HG02623 (cell line): ENCODE results near the gene SOX13.

Experiments used
- ATAC-seq: cut with Tn5 transposase; IDR thresholded peaks from one replicate; pipeline ENCODE4 v1.9.1; 2021; ENCODE audit warnings: moderate library complexity; ENCODE audit not compliant: unreplicated experiment

The SOX13 gene

DNA sequence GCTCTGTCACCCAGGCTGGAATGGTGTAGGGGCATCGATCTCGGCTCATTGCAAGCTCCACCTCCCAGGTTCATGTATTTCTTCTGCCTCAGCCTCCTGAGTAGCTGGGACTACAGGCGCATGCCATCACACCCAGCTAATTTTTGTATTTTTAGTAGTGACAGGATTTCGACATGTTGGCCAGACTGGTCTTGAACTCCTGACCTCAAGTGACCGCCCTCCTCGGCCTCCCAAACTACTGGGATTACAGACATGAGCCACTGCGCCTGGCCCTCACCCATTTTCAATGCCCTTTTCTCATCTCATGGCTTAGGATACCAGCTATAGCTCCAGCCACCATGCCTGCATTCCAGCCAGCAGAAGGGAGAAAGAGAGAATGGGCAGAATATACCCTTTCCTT lies 12.9 kb upstream of the SOX13 start:
- ATAC-seq: no peak

DNA sequence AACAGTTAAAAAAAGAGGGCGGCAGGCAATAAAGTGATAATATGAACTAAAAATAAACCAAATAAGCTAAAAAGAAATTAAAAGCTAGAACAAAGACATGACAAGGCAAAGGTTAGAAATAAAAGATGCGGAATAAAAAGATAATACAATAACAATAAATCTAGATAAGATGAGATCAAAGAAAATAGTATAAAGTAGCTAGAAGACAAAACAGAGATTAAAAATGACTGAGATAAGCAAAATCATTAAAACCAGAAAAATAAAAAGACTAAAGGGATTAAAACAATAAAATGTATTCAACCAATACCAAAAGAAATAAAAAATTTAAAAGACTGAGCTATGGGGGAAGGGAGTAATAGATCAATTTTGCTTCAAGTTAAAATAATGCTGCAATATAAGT lies 10.8 kb upstream of the SOX13 start:
- no peak for ATAC-seq

DNA sequence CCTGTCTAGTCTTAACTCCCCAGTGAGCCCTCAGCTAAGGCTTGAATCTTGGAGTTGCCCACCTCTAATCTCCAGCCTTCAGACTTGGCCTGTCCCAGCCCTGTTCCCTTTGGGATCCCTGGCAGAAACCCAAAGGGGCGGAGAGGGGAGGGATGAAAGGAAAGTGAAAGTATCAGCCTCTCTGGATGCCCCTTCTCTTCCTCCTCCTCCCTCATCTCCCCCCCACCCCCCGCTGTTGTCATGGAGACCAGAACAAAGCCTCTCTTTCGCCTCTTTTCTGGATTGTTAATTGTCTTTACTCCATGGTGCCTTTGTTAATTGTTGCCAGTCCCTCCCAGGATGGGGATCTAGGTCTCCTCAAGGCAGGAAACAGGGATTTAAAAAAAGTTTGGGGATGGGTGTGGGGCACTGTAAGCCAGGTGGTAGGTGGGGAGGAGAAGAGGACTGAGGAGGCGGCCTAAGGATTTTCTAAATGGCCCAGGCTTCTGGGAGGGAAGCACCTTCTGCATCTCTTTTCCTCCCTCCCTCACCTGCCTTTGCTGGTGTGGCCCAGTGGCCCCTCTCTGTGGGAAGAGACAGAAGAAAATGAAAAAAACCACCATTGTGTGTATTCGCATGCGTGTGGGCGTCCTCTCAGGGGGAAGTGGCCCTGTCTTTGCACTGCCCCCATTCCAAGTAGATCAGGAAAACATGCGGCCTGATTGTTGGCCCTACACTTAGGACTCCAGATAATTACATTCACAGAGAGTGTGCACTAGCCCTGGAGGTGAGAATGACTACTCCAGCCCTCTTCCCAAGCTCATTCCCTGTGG lies 7.5 kb upstream of the SOX13 start:
- no peak for ATAC-seq

GRCh38 chr1:204065986-204066300 lies 7.0 kb upstream of the SOX13 start:
- ATAC-seq: no peak

- no peak for ATAC-seq
These were observed 5.0 kb upstream of the SOX13 start for GRCh38 chr1:204067935-204068334.

DNA sequence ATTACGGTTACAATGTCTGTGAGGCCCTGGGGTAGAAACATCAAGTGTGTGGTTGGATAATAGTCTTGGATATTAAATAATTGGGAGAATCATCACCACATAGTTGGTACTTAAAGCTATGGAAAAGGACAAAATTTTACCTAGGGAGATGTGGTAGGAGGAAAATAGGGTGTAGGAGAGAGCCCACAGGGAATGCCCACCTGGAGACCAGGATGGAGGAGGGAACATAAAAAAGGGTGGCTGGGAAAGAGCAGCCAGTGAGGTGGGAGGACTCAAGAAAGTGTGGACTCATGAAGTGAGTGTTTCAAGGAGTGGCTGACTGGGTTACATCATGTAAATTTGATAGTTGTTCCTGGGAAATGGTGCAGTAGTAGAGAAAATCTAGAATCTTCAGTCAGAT lies 3.0 kb upstream of the SOX13 start:
- ATAC-seq: no peak

DNA sequence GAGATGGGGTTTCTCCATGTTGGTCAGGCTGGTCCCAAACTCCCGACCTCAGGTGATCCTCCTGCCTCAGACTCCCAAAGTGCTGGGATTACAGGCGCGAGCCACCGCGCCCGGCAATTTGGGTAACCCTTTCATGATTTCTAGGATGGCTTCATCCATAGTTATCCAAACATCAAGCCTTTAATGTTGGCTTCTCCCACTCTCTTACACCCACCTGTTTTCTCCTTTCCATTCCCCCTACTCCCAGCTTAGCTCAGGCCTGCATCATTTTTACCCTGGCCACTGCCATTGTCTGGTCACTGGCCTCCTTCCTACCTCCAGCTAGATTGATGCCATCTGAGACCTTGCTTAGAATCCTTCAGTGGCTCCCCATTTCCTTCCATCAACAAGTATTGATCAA lies 2.0 kb upstream of the SOX13 start:
- no peak for ATAC-seq

- no peak for ATAC-seq
These were observed 940 bp downstream of the SOX13 start for GRCh38 chr1:204073837-204074273.

DNA sequence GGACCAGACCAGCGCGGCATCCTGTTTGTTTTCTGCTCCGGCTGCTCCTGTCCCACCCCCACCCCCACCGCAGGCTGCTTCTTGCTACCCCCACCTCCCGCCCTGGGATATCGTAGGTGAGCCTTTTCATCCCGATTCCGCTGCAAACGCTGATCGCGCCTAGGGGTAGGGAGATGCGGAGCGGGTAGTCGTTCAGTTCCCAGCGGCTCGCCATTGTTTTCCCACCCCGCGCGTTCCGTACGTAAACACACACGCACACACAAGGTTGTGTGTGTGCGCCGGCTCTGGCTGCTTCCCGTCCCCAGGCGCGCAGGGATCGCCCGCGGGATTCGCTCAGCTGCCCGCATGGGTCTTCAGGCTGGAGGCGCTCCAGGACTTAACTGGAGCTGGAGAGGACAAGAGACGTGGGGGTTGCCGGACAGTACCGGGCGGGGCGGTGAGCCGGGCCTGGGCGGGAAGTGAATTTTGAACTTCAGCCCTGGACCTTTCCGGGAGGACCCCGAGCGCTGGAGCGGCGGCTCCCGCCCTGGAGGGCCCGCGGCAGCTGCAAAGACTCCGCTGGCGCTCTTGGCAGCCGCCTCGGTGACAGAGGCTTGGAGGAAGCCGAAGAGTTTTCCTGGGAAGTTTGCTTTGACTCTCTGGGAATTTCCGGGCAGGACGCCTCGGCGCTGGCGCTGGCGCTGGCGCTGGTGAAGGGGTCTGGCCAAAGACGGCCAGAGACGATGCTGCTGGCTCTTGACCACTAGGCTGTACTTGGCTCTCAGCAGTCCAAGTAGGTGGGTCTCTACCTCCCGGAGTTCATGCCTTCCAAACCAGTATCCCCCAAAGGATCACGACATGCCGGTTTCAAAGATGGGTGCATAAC lies 1.6 kb downstream of the SOX13 start:
- no peak for ATAC-seq

GRCh38 chr1:204075139-204075521 lies 2.2 kb downstream of the SOX13 start:
- ATAC-seq: no peak

GRCh38 chr1:204075890-204076846 lies 3.3 kb downstream of the SOX13 start:
- ATAC-seq: no peak

- ATAC-seq: no peak
These were observed 4.0 kb downstream of the SOX13 start for GRCh38 chr1:204076891-204077290.

- ATAC-seq: no peak
These were observed 5.2 kb downstream of the SOX13 start for GRCh38 chr1:204077979-204078696.

DNA sequence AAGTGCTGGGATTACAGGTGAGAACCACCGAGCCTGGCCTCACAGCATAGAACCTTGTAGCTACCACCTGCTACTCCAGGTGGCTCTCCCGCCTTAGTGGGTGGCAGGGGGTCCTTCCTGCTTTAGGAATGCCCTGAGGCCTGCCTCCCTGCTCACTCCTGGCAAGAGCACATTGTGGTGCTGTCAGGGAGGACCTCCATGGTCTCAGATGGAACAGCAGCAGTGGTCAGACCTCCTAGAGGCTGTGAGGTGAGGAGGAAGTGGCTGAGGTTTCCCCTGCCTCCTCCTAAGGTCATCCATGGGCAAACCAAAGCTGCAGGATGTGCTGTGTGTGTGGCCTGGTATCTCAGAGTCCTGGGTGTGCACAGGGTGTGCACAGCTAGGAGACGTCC lies 6.7 kb downstream of the SOX13 start:
- no peak for ATAC-seq

DNA sequence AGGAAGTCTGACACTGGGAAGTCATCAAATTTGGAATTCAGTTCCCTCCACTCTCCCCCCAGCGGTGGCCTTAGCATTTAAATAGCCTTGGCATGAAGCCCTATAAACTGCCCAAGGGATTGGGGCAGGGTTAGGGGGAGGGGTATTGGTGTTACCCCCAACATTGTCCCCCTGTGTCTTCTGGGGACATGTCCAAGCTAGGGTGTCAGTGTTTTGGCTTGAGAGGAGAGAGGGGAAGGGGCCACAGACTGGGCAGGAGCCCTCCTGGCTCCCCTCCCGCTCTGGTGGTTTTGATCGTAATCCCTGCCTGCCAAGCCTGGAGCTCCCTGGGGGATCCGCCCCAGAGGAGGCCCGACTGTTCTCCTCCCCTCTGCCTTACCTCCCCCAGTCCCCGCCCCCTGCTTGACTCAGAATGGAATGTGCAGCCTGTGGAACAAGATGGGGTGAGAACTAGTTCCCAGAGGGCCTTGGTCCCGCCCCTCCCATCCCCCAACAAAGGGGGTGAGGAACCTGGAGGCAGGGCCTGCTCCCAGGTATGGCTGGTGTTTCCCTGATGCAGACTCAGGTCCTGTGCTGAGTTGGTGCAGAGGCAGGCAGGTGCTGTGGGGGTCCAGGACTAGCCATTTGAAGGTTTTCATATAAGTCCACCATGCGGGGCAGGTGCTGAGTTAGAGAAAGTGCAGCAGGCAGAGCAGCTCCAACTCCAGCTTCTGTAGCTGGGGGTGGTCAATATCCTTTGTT lies 7.4 kb downstream of the SOX13 start:
- ATAC-seq: no peak

GRCh38 chr1:204081164-204081790 lies 8.4 kb downstream of the SOX13 start:
- no peak for ATAC-seq

DNA sequence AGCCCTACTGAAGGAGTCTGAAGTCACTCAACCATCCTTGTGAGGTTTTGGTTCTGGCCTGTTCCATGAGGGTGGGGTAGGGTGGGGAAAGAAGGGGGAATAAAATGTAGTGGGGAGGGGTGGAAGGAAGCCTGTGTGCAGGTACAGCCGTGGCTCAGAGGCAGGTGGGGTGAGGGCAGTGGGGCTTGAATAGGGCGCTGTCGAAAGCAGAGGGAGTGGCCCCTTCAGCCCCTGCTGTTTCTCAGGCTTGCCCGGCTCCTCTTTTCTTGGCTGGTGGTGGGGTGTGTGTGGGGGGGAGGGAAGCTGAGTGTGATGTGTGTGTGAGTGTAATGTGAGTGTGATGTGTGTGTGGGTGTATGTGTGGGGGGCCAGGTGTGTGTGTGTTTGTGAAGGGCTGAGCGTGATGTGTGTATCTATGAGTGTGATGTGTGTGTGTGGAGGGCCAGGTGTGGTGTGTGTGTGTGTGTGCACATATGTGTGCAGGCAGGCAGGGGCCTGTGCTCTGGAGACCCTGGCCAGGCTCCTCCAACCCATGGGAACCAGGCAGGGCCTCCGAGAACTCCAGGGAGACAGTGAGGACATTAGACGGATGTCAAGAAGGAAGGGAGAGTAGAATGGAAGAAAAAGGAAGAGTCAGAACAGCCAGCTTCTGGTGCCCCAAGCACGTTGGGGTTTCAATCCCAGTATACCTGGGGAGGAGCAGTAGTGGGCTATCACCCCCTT lies 9.0 kb downstream of the SOX13 start:
- no peak for ATAC-seq

- no peak for ATAC-seq
These were observed 10.6 kb downstream of the SOX13 start for GRCh38 chr1:204083491-204083890.
